IPS-20b (cell line): Measurements from ENCODE around the gene MRAP2.
A peak's percentile ranks its signal among the peaks of the same experiment; 100 is the strongest.

Experiments
- H3K27ac ChIP-seq: one replicate; pipeline ENCODE4 v1.5.1; 2013; ENCODE audit warnings: low read length
- H3K27me3 ChIP-seq: 2 replicates; pipeline ENCODE4 v1.6.1; 2013; ENCODE audit warnings: mild to moderate bottlenecking, low read length, inconsistent platforms; ENCODE audit not compliant: insufficient read depth
- H3K36me3 ChIP-seq: 2 replicates; pipeline ENCODE4 v1.6.1; 2013; ENCODE audit warnings: low read depth, mild to moderate bottlenecking, inconsistent platforms, low read length, moderate library complexity; ENCODE audit not compliant: insufficient read depth
- H3K4me1 ChIP-seq: 2 replicates; pipeline ENCODE4 v1.6.1; 2013; ENCODE audit warnings: mild to moderate bottlenecking, control low read depth, inconsistent platforms, low read length, moderate library complexity; ENCODE audit not compliant: insufficient read depth
- H3K4me3 ChIP-seq: 2 replicates; pipeline ENCODE4 v1.5.1; 2013; ENCODE audit warnings: mild to moderate bottlenecking, low read length, inconsistent platforms
- H3K9ac ChIP-seq: 2 replicates; pipeline ENCODE4 v1.6.1; 2013; ENCODE audit warnings: low read depth, mild to moderate bottlenecking, inconsistent platforms, low read length, moderate library complexity
- H3K9me3 ChIP-seq: 2 replicates; pipeline ENCODE4 v1.6.1; 2013; ENCODE audit warnings: mild to moderate bottlenecking, low read depth, low read length, inconsistent platforms; ENCODE audit not compliant: insufficient read depth

Gene MRAP2, protein sequence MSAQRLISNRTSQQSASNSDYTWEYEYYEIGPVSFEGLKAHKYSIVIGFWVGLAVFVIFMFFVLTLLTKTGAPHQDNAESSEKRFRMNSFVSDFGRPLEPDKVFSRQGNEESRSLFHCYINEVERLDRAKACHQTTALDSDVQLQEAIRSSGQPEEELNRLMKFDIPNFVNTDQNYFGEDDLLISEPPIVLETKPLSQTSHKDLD

GRCh38 chr6:84033523-84034451, at the start of gene MRAP2:
MRAP2 (plus strand) TSS chr6:84033772; CDS start chr6:84055319, 21,547 bp downstream.
- H3K4me3 ChIP-seq, result peak within 1 kb of the TSS; percentile 68
- peaks cover 29% of the 10 kb centered on the region for H3K27me3 ChIP-seq
- H3K9me3 ChIP-seq, result peaks cover 6% of the 10 kb centered on the region
- peaks cover 22% of the 10 kb centered on the region for H3K4me1 ChIP-seq
- no peaks in the 10 kb centered on the region for H3K36me3 ChIP-seq
- H3K9ac ChIP-seq, result peak within 1 kb of the TSS; percentile 71
- no peak within 1 kb of the TSS for H3K27ac ChIP-seq

DNA sequence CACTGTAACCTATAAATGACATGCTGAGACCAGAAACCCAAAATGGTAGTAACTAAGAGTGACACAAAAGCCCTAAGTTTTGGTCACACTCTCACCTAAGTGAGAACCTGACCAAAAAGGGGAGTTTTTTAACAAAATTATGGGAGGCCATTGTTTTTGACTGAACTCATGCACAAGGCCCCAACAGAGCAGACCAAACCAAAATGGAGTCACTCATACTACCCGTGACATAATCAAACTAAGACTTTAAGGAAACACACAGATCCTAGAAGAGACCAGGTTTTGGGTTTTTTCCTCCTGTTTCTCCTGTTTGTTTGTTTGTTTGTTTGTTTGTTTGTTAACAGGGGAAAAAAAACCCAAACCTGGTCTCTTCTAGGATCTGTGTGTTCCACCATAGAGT, 49.2 kb upstream of the MRAP2 start:
- Histone ChIP-seq H3K9ac (no peak overlapping the region), H3K4me3 (no peak overlapping the region), H3K27ac (no peak overlapping the region), H3K4me1 (no peaks in the 10 kb centered on the region), H3K36me3 (no peaks in the 10 kb centered on the region), H3K27me3 (no peaks in the 10 kb centered on the region), H3K9me3 (peaks cover 5% of the 10 kb centered on the region)

GRCh38 chr6:83985308-83985713, 48.3 kb upstream of the MRAP2 start:
- no peak overlapping the region for H3K27ac ChIP-seq
- H3K4me3 ChIP-seq, result no peak overlapping the region
- H3K9me3 ChIP-seq, result peaks cover 5% of the 10 kb centered on the region
- H3K36me3 ChIP-seq, result no peaks in the 10 kb centered on the region
- no peak overlapping the region for H3K9ac ChIP-seq
- no peaks in the 10 kb centered on the region for H3K27me3 ChIP-seq
- H3K4me1 ChIP-seq, result no peaks in the 10 kb centered on the region

- no peak overlapping the region for H3K9ac ChIP-seq
- H3K4me1 ChIP-seq, result no peaks in the 10 kb centered on the region
- no peak overlapping the region for H3K27ac ChIP-seq
- no peak overlapping the region for H3K4me3 ChIP-seq
- peaks cover 4% of the 10 kb centered on the region for H3K9me3 ChIP-seq
- no peaks in the 10 kb centered on the region for H3K27me3 ChIP-seq
- no peaks in the 10 kb centered on the region for H3K36me3 ChIP-seq
Observed at GRCh38 chr6:83985715-83986114, 47.9 kb upstream of the MRAP2 start.

DNA sequence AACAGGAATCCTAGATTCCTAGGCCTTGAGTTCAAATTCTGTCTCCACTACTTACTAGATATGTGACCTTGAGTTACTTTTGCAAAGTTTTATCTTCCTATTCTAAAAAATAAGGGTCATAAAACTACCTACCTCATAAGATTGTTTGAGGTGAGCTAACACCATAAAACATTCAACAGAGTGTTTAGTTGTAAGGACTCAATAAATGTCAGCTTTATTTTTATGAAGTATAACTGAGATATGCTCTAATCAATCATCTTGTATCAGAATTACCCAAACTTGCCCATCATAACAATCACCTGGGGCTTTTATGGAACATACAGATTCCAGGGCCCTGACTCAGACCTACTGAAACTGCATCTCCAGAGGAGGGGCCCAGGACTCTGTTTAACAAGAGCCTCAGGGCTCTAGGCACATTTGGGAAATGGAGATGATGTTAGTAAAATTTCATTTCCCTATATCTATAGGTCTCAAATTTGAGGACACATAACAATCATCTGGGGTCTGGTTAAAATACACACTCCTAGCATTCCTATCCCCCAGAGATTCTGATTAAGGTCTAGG, 35.5 kb upstream of the MRAP2 start:
- Histone ChIP-seq H3K4me1 (no peaks in the 10 kb centered on the region; the same call in 1 of the 2 replicates), H3K27me3 (no peaks in the 10 kb centered on the region), H3K4me3 (no peak overlapping the region), H3K27ac (no peak overlapping the region), H3K36me3 (no peaks in the 10 kb centered on the region), H3K9ac (no peak overlapping the region), H3K9me3 (no peaks in the 10 kb centered on the region; the same call in 1 of the 2 replicates)

DNA sequence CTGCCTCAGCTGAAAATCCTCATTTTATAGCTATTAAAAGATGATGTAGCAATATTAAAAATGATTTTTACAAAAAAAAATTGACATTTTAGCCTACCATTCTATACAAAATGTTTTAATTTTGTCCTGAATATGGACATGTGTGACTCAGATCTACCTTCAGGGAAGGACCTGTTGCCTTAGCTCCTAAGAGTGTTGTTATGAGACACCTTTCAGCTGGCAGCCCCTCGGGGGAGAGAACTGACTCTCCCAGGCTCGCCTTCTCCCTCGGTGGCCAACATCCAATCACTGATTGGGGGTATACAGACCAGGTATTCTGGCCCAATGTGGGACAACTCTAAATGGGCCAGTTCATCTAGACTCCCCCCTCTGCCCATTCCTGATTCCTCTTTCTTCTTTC, 32.5 kb upstream of the MRAP2 start:
- Histone ChIP-seq H3K9me3 (no peaks in the 10 kb centered on the region; the same call in 1 of the 2 replicates), H3K36me3 (no peaks in the 10 kb centered on the region), H3K4me1 (no peaks in the 10 kb centered on the region; the same call in 1 of the 2 replicates), H3K27me3 (no peaks in the 10 kb centered on the region), H3K4me3 (no peak overlapping the region), H3K27ac (no peak overlapping the region), H3K9ac (no peak overlapping the region)

DNA sequence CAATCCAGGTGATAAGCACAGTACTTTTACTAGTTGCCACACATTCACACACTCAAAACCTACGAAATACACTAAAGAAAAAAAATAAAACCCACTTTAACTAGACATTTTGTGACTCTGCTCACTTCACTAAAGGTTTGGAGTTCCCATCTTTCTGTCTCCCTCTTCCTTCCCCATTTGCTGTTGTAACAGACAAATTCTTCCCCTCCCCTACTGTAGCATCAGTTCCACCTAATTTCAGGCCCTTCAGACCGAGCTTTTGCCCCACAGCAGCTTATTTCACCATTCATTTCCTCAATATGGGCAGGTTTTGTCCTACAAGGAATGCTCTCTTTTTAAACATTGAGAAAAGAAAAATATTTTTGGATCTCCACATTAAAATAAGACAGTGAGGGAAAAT, 31.3 kb upstream of the MRAP2 start:
- Histone ChIP-seq H3K27ac (no peak overlapping the region), H3K9ac (no peak overlapping the region; the same call in 1 of the 2 replicates), H3K9me3 (no peaks in the 10 kb centered on the region), H3K36me3 (no peaks in the 10 kb centered on the region), H3K27me3 (no peaks in the 10 kb centered on the region), H3K4me1 (no peaks in the 10 kb centered on the region; the same call in 1 of the 2 replicates), H3K4me3 (no peak overlapping the region)

DNA sequence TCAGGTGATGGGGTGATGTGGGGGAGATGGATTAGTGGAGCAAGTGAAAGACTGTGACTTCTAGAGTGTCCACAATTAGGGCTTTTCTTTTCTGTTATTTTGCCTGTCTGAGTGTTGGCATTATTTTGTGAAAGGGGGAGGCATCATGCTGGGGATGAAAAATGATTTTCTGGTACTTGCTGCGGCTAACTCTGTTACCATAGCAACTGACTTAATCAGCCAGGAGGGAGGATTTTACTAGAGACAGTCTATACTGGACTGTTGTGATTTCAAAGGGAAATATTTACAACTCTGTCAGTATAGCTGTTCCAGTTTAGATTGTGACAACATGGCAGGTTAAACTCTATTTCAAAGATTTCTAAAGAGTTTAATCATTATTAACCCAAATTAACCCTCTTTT, 30.4 kb upstream of the MRAP2 start:
- H3K27me3 ChIP-seq, result no peaks in the 10 kb centered on the region
- H3K4me3 ChIP-seq, result no peak overlapping the region
- no peak overlapping the region for H3K9ac ChIP-seq
- no peaks in the 10 kb centered on the region for H3K36me3 ChIP-seq
- H3K9me3 ChIP-seq, result no peaks in the 10 kb centered on the region
- H3K4me1 ChIP-seq, result no peaks in the 10 kb centered on the region; the same call in 1 of the 2 replicates
- no peak overlapping the region for H3K27ac ChIP-seq

GRCh38 chr6:84003654-84004053, 29.9 kb upstream of the MRAP2 start:
- Histone ChIP-seq H3K9ac (no peak overlapping the region), H3K27me3 (no peaks in the 10 kb centered on the region), H3K4me1 (no peaks in the 10 kb centered on the region; the same call in 1 of the 2 replicates), H3K4me3 (no peak overlapping the region), H3K9me3 (no peaks in the 10 kb centered on the region), H3K36me3 (no peaks in the 10 kb centered on the region), H3K27ac (no peak overlapping the region)

DNA sequence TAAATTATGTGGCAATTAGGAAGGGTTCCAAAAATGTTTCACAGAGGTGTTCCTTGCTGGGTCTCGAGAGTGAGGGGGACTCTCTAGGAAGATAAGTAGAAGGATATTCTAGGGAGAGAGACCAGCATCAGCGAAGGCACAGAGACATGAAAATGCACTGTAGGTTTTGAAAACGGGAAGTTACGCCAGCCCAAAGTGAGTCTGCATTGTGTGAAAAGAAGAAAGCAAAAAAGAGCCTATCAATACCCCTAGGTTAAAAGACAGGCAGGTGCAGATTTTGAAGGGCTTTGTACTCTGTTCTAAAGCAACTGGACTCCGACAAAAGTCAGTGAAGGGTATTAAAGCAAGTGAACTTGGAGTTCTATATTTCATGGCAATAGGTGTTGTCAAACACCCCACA, 25.7 kb upstream of the MRAP2 start:
- Histone ChIP-seq H3K27me3 (no peaks in the 10 kb centered on the region), H3K4me1 (no peaks in the 10 kb centered on the region), H3K9ac (no peak overlapping the region), H3K27ac (no peak overlapping the region), H3K36me3 (no peaks in the 10 kb centered on the region), H3K9me3 (no peaks in the 10 kb centered on the region), H3K4me3 (no peak overlapping the region)

GRCh38 chr6:84013354-84013753, 20.2 kb upstream of the MRAP2 start:
- no peaks in the 10 kb centered on the region for H3K27me3 ChIP-seq
- H3K4me3 ChIP-seq, result no peak overlapping the region
- H3K9me3 ChIP-seq, result no peaks in the 10 kb centered on the region
- H3K9ac ChIP-seq, result no peak overlapping the region
- no peaks in the 10 kb centered on the region for H3K36me3 ChIP-seq
- no peaks in the 10 kb centered on the region for H3K4me1 ChIP-seq
- H3K27ac ChIP-seq, result no peak overlapping the region
